ENCODE measurements around the gene LHFPL6.

Gene LHFPL6

GRCh38 chr13:39509616-39510315, 93.2 kb downstream of the LHFPL6 start:
- no peak for DNase-seq

GRCh38 chr13:39506559-39507390, 96.2 kb downstream of the LHFPL6 start:
- no peak for DNase-seq

DNA sequence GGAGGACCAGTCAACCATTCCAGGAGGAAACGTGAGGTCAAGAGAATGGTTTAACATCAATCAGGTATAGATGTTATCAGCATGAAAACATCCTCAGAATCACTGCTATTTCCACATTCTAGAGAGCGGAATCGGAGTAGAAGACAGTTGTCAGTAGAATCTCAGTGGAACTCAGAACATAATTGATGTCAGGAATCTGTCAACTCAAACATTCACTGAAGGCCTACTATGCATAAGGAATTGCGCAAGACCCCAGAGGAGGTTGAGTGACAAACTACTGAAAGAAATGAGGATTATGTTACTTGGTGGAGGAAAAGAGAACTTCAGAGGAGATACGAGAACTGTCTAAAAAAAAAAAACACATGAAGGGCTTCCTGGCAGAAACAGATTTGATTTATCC, 97.8 kb downstream of the LHFPL6 start:
- no peak for DNase-seq

DNA sequence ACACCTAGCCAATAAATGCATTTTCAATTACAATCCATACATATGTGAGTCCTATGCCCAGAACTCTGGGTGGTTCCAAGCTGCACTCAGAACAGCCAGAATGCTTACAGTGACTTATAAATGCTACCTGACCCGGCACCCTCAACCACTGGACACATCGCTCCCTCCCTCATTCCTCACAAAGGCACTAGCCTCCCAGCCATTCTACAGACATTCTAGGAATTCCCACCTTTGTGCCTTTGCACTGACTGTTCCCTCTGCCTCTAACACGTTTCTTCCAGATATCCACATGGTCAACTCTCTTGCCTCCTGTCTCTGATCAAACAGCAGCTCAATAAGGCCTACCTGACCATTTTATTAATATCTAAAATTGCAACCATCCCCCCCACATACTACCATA, 99.9 kb downstream of the LHFPL6 start:
- no peak for DNase-seq

DNA sequence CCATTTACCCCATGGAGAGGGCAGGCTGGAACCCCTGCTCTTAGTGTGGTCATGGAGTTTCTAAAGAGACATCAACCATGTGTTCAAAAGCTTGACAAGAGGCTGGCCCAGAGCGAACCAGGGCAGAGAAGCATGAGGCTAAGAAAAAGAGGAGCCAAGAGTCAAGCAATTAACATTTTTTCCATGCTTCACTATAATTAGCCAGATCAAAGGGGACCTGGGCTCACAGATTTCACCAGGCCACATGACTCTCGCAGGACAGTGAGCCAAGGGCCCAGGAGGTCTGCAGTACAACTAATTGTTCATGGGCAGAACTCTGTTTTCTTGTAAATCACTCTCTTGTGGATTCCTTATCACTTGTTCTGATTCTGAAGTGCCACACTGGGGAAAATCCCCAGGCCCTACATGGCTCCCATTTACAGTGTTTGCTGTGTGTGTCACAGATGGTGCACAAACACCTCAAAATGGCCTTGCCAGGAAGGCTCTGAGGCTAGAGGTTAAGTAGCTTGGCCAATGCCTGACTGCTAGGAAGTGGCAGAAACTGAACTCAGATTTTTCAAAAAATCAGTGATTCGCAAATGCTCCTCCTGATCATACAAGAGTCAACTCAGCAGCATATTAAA, 101.2 kb downstream of the LHFPL6 start:
- no peak for DNase-seq

GRCh38 chr13:39499604-39500003, 103.4 kb downstream of the LHFPL6 start:
- DNase-seq = no peak

GRCh38 chr13:39498471-39499114, 104.4 kb downstream of the LHFPL6 start:
- no peak for DNase-seq

GRCh38 chr13:39496506-39496905, 106.5 kb downstream of the LHFPL6 start:
- no peak for DNase-seq

DNA sequence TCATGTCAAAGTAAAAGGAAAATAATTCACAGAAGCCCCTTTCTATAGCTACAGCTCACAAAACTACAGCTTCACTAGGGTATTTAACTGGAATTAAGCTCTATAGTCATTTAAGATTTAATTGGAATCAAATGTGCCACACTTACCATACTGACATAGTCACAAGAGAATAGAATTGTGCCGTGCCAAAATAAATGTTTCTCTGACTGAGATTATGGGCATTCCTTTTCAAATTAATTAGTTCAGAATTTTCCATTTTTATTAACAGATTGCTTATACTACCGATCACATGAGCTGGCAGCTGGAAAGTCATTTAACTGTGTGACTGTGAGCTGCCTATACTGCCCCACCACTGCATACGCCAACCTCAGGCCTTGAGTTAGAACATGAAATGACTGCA, 108.4 kb downstream of the LHFPL6 start:
- no peak for DNase-seq

GRCh38 chr13:39494006-39494405, 109.0 kb downstream of the LHFPL6 start:
- no peak for DNase-seq

DNA sequence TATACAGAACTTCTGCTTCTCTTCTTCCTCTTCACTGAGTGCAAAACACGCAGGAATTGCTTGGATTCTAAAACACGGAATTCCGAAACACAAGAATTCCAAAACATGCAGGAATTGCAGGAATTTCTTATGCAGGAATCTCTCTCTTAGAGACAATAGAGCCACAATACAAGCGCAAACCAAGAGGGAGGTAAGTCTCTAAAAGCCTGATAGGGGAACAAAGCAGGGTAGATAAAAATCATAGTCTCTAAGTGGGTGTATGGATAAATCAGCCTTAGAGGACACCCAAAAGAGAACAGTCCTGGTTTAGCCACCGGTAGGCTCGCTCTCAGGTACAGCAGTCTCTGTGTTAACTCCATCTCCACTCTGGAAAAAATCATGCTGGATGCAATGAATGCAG, 112.9 kb downstream of the LHFPL6 start:
- DNase-seq = no peak

DNA sequence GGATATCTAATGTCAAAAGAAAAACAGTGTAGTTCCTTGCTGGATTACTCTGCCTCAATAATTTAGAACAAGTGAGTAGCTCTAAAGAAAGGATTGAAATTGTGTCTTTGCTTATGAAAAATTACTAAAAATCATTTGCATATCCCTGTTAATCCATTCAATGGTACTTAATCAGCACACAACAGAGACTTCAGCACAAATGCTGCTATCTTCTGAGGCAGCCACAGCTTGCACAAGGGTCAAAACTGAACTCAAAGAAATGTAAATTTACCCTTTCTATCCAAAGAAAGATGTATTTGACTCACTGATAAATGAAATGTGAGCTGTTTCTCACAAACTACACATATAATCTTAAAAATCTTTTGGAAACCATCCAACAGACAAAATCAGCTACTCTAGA, 116.2 kb downstream of the LHFPL6 start:
- no peak for DNase-seq

DNA sequence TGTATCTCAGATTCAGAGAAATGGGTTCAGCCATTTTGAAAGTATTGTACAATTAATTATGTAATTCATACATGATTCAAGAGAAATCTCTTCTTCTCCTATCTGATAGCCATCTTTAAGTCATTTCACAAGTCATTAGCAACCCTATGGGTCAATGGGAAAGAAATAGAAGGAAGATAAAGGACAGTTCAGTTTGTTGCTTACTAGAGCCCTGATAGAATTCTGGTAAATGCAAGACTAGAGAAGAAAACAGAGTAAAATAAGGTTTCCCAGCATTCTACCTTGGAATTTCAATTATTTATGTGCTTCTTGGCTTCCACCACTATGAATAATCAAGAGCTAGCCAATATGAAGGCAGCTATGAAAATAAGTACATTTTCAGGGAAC, 117.7 kb downstream of the LHFPL6 start:
- no peak for DNase-seq

- no peak for DNase-seq
Measured at GRCh38 chr13:39484506-39485313, 118.3 kb downstream of the LHFPL6 start.

GRCh38 chr13:39483326-39483725, 119.7 kb downstream of the LHFPL6 start:
- DNase-seq = no peak

DNA sequence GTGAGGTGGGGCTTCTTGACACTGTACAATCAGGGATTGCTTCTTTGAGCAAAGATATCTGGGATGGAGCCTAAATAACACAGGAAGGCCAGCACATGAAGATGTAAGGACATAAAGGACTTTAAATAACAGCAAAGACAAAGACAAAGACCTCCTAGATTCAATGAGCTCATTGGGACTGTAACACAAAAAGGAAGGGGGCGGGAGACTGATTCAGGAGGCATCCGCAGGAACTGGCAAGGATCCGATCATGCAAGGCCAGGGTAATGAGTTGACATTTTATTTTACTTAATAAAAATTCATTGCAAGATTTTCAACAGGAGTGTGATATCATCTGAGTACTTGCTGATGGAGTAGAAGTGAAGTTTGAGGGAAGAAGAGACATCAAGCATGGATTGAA, 121.5 kb downstream of the LHFPL6 start:
- no peak for DNase-seq

DNA sequence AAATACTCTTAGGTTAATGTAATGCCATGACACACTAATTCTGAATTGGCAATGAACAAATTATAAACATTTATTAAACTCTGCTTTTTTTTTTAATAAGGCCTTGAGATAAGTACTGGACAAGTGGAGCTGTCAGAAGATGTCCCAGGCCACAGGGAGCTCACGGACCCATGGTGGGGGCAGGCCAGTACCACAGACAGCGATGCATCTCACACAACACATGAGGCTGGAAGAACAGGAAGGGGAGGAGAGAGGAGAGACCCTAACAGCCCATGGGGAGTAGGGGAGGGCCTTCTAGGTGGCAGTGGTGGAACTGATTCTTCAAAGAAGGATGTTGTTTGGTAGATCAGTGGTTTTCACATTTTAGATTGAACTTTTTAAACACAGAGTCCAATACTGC, 128.4 kb downstream of the LHFPL6 start:
- no peak for DNase-seq

DNA sequence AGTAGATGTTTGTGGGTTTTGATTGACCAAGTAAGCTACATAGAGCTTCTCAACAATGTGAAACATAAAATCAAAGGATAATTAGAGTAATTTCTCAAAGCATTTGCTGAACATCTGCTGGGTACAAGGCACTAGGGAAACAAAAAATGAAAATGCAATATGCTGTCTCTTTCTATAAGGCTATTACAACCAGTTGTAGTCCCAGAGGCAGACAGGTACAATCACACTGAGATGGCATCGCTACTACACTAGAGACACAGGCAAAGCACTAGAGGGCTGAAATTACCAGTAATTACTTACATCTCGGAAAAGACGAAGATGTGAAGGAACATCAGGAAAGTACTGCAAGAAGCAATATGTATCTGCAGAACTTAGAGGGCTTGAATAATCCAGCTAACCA, 133.3 kb downstream of the LHFPL6 start:
- DNase-seq = no peak

- DNase-seq = no peak
Measured at GRCh38 chr13:39468306-39468705, 134.7 kb downstream of the LHFPL6 start.

- DNase-seq = no peak
Measured at GRCh38 chr13:39463611-39464010, 139.4 kb downstream of the LHFPL6 start.

GRCh38 chr13:39462906-39463305, 140.1 kb downstream of the LHFPL6 start:
- DNase-seq = no peak

- no peak for DNase-seq
Measured at GRCh38 chr13:39462428-39462827, 140.6 kb downstream of the LHFPL6 start.
